HepG2 (cell line): ENCODE results near the gene CYB561. TPM values are rescaled to one million over a fixed set of nuclear protein-coding genes. Genes with fewer than 3 reads are reported as not detected.

ENCODE experiments used
- ATF2 ChIP-seq: sonication (generic); formaldehyde crosslinking; IDR thresholded peaks from 2 replicates; pipeline ENCODE4 v1.4.0; 2020; ENCODE audit warnings: missing genetic modification reagents
- CREB1 ChIP-seq, 2 experiments: fragments of 450-650 bp in 1 of 2; IDR thresholded peaks; 2 replicates each; pipeline ENCODE4 v1.6.1; 2016 to 2017; ENCODE audit warnings: control low read depth in 1 of 2, mild to moderate bottlenecking in 1 of 2, missing compliant biosample characterization in 1 of 2, missing genetic modification characterization in 1 of 2
- MIER3 ChIP-seq: IDR thresholded peaks from 2 replicates; pipeline ENCODE4 v1.6.1; 2016; ENCODE audit warnings: missing compliant biosample characterization, borderline replicate concordance
- MTERF4 ChIP-seq: sonication (generic); formaldehyde crosslinking; IDR thresholded peaks from 2 replicates; pipeline ENCODE4 v1.8.0; 2023; ENCODE audit warnings: mild to moderate bottlenecking, missing genetic modification reagents
- SMAD9 ChIP-seq: sonication (generic); formaldehyde crosslinking; IDR thresholded peaks from 2 replicates; pipeline ENCODE4 v1.5.1; 2020; ENCODE audit warnings: mild to moderate bottlenecking, missing genetic modification reagents
- TP53 ChIP-seq: sonication (generic); formaldehyde crosslinking; conservative IDR thresholded peaks from 2 replicates; pipeline ENCODE4 v1.4.0; 2020; ENCODE audit warnings: missing genetic modification reagents
- ZNF33B ChIP-seq: sonication (generic); formaldehyde crosslinking; IDR thresholded peaks from 2 replicates; pipeline ENCODE4 v1.5.1; 2020; ENCODE audit warnings: mild to moderate bottlenecking, missing genetic modification reagents
- ZNF598 ChIP-seq: sonication (generic); formaldehyde crosslinking; IDR thresholded peaks from 2 replicates; pipeline ENCODE4 v1.5.1; 2020; ENCODE audit warnings: mild to moderate bottlenecking, missing genetic modification reagents, borderline replicate concordance
- ZNF761 ChIP-seq: sonication (generic); formaldehyde crosslinking; conservative IDR thresholded peaks from 2 replicates; pipeline ENCODE4 v1.4.0; 2020; ENCODE audit warnings: mild to moderate bottlenecking, missing genetic modification reagents
- polyA plus RNA-seq, 8 experiments: library from polyadenylated mRNA; depleted of rRNA in 3 of 8; stranded (reverse) in 7 of 8; unstranded in 1 of 8; fragments of >200 nt; fragmentation: Illumina TruSeq in 4 of 8; extraction: Trizol in 4 of 8; gene quantifications; 2 replicates each; pipeline versions ENCODE4 v1.2.1 to v1.2.3, GENCODE V29; 2011 to 2016; ENCODE audit warnings: low read depth in 4 of 8, missing spikeins in 1 of 8, mixed read lengths in 1 of 8; ENCODE audit not compliant: insufficient read depth in 1 of 8
- total RNA-seq, 5 experiments: library from RNA; depleted of rRNA; stranded (reverse); fragments of >200 nt; fragmentation: Illumina TruSeq; extraction: Trizol; gene quantifications; 2 replicates each; pipeline ENCODE4 v1.2.3, GENCODE V29; 2016; ENCODE audit warnings: low read depth in 1 of 5
- TF ChIP-seq, protein P1 (sequence below): sonication (generic); formaldehyde crosslinking; IDR thresholded peaks from 2 replicates; pipeline ENCODE4 v1.4.0; 2020; ENCODE audit warnings: missing genetic modification reagents
- TF ChIP-seq, protein P2 (sequence below): sonication (generic); formaldehyde crosslinking; IDR thresholded peaks from 2 replicates; pipeline ENCODE4 v1.4.0; 2020; ENCODE audit warnings: missing genetic modification reagents, borderline replicate concordance
- TF ChIP-seq, protein P3 (sequence below): IDR thresholded peaks from 2 replicates; pipeline ENCODE4 v1.6.1; 2018; ENCODE audit warnings: missing genetic modification reagents

The CYB561 gene
- total and polyA plus RNA-seq, 2 of the 13 experiments (the other 11 are each of a cell fraction or from before 2014, with no cell fraction given): 1.5 to 6.7 TPM

GRCh38 chr17:63478814-63479494 lies 32.8 kb upstream of the CYB561 start (continued):
- TF ChIP-seq, protein P1, sequence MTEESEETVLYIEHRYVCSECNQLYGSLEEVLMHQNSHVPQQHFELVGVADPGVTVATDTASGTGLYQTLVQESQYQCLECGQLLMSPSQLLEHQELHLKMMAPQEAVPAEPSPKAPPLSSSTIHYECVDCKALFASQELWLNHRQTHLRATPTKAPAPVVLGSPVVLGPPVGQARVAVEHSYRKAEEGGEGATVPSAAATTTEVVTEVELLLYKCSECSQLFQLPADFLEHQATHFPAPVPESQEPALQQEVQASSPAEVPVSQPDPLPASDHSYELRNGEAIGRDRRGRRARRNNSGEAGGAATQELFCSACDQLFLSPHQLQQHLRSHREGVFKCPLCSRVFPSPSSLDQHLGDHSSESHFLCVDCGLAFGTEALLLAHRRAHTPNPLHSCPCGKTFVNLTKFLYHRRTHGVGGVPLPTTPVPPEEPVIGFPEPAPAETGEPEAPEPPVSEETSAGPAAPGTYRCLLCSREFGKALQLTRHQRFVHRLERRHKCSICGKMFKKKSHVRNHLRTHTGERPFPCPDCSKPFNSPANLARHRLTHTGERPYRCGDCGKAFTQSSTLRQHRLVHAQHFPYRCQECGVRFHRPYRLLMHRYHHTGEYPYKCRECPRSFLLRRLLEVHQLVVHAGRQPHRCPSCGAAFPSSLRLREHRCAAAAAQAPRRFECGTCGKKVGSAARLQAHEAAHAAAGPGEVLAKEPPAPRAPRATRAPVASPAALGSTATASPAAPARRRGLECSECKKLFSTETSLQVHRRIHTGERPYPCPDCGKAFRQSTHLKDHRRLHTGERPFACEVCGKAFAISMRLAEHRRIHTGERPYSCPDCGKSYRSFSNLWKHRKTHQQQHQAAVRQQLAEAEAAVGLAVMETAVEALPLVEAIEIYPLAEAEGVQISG (CRISPR knock-in tag): 0 out of 2 replicates have a peak, but pooled peaks have one; percentile 41
- TF ChIP-seq ZNF33B (0 out of 2 replicates have a peak, but pooled peaks have one; percentile 33), SMAD9 (CRISPR knock-in tag) (no peak), ZNF761 (CRISPR knock-in tag) (no peak), MTERF4 (CRISPR knock-in tag) (no peak), ZNF598 (peak; percentile 59; the same call in 1 of the 2 replicates), ATF2 (CRISPR knock-in tag) (no peak), MIER3 (CRISPR knock-in tag) (peak; percentile 39; the same call in 1 of the 2 replicates), CREB1 (IDR thresholded peaks at IDR 0.05) (no peak), CREB1 (CRISPR knock-in tag; IDR thresholded peaks at IDR 0.05) (no peak), TP53 (CRISPR knock-in tag) (no peak)
- TF ChIP-seq, protein P2, sequence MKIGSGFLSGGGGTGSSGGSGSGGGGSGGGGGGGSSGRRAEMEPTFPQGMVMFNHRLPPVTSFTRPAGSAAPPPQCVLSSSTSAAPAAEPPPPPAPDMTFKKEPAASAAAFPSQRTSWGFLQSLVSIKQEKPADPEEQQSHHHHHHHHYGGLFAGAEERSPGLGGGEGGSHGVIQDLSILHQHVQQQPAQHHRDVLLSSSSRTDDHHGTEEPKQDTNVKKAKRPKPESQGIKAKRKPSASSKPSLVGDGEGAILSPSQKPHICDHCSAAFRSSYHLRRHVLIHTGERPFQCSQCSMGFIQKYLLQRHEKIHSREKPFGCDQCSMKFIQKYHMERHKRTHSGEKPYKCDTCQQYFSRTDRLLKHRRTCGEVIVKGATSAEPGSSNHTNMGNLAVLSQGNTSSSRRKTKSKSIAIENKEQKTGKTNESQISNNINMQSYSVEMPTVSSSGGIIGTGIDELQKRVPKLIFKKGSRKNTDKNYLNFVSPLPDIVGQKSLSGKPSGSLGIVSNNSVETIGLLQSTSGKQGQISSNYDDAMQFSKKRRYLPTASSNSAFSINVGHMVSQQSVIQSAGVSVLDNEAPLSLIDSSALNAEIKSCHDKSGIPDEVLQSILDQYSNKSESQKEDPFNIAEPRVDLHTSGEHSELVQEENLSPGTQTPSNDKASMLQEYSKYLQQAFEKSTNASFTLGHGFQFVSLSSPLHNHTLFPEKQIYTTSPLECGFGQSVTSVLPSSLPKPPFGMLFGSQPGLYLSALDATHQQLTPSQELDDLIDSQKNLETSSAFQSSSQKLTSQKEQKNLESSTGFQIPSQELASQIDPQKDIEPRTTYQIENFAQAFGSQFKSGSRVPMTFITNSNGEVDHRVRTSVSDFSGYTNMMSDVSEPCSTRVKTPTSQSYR (CRISPR knock-in tag): 0 out of 2 replicates have a peak, but pooled peaks have one; percentile 5
- TF ChIP-seq, protein P3, sequence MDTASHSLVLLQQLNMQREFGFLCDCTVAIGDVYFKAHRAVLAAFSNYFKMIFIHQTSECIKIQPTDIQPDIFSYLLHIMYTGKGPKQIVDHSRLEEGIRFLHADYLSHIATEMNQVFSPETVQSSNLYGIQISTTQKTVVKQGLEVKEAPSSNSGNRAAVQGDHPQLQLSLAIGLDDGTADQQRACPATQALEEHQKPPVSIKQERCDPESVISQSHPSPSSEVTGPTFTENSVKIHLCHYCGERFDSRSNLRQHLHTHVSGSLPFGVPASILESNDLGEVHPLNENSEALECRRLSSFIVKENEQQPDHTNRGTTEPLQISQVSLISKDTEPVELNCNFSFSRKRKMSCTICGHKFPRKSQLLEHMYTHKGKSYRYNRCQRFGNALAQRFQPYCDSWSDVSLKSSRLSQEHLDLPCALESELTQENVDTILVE (CRISPR knock-in tag): no peak
